ENCODE measurements around the gene STING1.

DNA sequence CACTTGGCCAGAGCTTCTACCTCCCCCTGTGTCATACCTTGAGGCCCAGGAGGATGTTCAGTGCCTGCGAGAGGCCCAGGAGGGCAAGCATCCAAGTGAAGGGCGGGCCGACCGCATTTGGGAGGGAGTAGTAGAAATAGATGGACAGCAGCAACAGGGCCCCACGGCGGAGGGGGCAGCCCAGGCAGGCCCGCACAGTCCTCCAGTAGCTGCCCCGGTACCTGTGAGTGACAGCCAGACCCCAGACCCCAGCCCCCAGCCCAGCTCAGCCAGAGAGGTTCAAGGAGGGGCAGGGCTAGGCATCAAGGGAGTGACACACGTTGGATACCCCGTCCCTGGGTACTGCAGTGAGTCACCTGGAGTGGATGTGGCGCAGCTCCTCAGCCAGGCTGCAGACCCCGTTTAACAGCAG is 1.4 kb downstream of the STING1 start:
- TF ChIP-seq, protein P1, sequence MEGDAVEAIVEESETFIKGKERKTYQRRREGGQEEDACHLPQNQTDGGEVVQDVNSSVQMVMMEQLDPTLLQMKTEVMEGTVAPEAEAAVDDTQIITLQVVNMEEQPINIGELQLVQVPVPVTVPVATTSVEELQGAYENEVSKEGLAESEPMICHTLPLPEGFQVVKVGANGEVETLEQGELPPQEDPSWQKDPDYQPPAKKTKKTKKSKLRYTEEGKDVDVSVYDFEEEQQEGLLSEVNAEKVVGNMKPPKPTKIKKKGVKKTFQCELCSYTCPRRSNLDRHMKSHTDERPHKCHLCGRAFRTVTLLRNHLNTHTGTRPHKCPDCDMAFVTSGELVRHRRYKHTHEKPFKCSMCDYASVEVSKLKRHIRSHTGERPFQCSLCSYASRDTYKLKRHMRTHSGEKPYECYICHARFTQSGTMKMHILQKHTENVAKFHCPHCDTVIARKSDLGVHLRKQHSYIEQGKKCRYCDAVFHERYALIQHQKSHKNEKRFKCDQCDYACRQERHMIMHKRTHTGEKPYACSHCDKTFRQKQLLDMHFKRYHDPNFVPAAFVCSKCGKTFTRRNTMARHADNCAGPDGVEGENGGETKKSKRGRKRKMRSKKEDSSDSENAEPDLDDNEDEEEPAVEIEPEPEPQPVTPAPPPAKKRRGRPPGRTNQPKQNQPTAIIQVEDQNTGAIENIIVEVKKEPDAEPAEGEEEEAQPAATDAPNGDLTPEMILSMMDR (IDR thresholded peaks at IDR 0.05) = no peak
- TF ChIP-seq EZH2 (IDR thresholded peaks at IDR 0.05; ENCODE audit: borderline replicate concordance, insufficient read depth, low read depth, low read length, poor library complexity, severe bottlenecking) = no peak

Measured in B cell (primary cell).